Coronary artery (tissue), 2 donors: ENCODE results near the gene CCDC82.

ENCODE experiments used
- DNase-seq: peaks from one replicate; pipeline ENCODE4 v3.0.0-alpha.2; 2017; ENCODE audit warnings: low spot score
- H3K27ac ChIP-seq, 2 donors: fragments of 200-600 bp; sonication (generic); one replicate each; pipeline ENCODE4 v1.5.1; 2016 to 2019
- H3K4me3 ChIP-seq: fragments of 200-600 bp; sonication (generic); 2 replicates; pipeline ENCODE4 v1.5.1; 2016; ENCODE audit warnings: mild to moderate bottlenecking, moderate library complexity
- CTCF ChIP-seq: fragments of 200-600 bp; sonication (generic); IDR thresholded peaks from one replicate; pipeline ENCODE4 v1.5.1; 2019; ENCODE audit warnings: antibody characterized with exemption

Gene CCDC82

GRCh38 chr11:96365493-96365892 lies 24.2 kb downstream of the CCDC82 start:
- H3K4me3 ChIP-seq: no peak overlapping the region
- TF ChIP-seq CTCF: no peak
- H3K27ac ChIP-seq: no peak overlapping the region
- no peak for DNase-seq

GRCh38 chr11:96361778-96362177 lies 27.9 kb downstream of the CCDC82 start:
- no peak for DNase-seq
- TF ChIP-seq CTCF: no peak

GRCh38 chr11:96358321-96358720 lies 31.4 kb downstream of the CCDC82 start:
- no peak for TF ChIP-seq CTCF
- no peak for DNase-seq
- Histone ChIP-seq H3K4me3 (no peak overlapping the region), H3K27ac (no peak overlapping the region)

More at GRCh38 chr11:96361778-96362177, 27.9 kb downstream of the CCDC82 start:
- no peak overlapping the region for H3K27ac ChIP-seq
- H3K4me3 ChIP-seq: no peak overlapping the region

GRCh38 chr11:96357794-96358193 lies 31.9 kb downstream of the CCDC82 start:
- no peak for TF ChIP-seq CTCF
- H3K27ac ChIP-seq: no peak overlapping the region
- no peak overlapping the region for H3K4me3 ChIP-seq
- no peak for DNase-seq

- DNase-seq: no peak
- H3K4me3 ChIP-seq: no peak overlapping the region
- no peak overlapping the region for H3K27ac ChIP-seq
- TF ChIP-seq CTCF: no peak
These were observed 32.9 kb downstream of the CCDC82 start for GRCh38 chr11:96356848-96357247.

GRCh38 chr11:96342961-96343711 lies 46.6 kb downstream of the CCDC82 start, which contains the start of gene MAML2:
Gene MAML2 (minus strand): TSS chr11:96343195. CDS start chr11:96341895, 1,300 bp downstream.
- H3K27ac ChIP-seq: peak within 1 kb of the TSS; percentile 85 to 95
- peak; percentile 96 for TF ChIP-seq CTCF
- DNase-seq: peak; percentile 97
- peak within 1 kb of the TSS; percentile 86 for H3K4me3 ChIP-seq
